PC-3 (cell line): Measurements from ENCODE around the gene GCSAML.

Experiments
- CTCF ChIP-seq: fragments of 300-600 bp; sonication (generic); conservative IDR thresholded peaks from 2 replicates; pipeline ENCODE4 v1.5.1; 2017; ENCODE audit warnings: antibody characterized with exemption, low read depth, mild to moderate bottlenecking, low read length
- EZH2 ChIP-seq: fragments of 300-600 bp; sonication (generic); IDR thresholded peaks from one replicate; pipeline ENCODE4 v1.6.1; 2017; ENCODE audit warnings: antibody characterized with exemption, mild to moderate bottlenecking, low read length; ENCODE audit not compliant: unreplicated experiment

- TF ChIP-seq CTCF (no peak), EZH2 (no peak)
These were observed 12.6 kb upstream of the GCSAML start, which contains the start of gene OR2C3 for GRCh38 chr1:247536340-247536739.
